IPS-15b (cell line): ENCODE results near the gene MYH7.

Experiments used
- H3K27me3 ChIP-seq: one replicate; pipeline ENCODE4 v1.6.1; 2013; ENCODE audit warnings: low read length; ENCODE audit not compliant: control insufficient read depth, insufficient read depth
- H3K36me3 ChIP-seq: one replicate; pipeline ENCODE4 v1.6.1; 2013; ENCODE audit warnings: low read length; ENCODE audit not compliant: control insufficient read depth, insufficient read depth
- H3K4me1 ChIP-seq: one replicate; pipeline ENCODE4 v1.6.1; 2013; ENCODE audit warnings: mild to moderate bottlenecking, low read length; ENCODE audit not compliant: control insufficient read depth, insufficient read depth
- H3K4me3 ChIP-seq: one replicate; pipeline ENCODE4 v1.5.1; 2013; ENCODE audit warnings: low read depth, low read length
- H3K9ac ChIP-seq: one replicate; pipeline ENCODE4 v1.6.1; 2013; ENCODE audit warnings: low read depth, mild to moderate bottlenecking, low read length
- H3K9me3 ChIP-seq: one replicate; pipeline ENCODE4 v1.6.1; 2013; ENCODE audit warnings: mild to moderate bottlenecking, low read length; ENCODE audit not compliant: control insufficient read depth, insufficient read depth

MYH7 gene

GRCh38 chr14:23445773-23446172, 10.3 kb upstream of the MYH7 start:
- no peaks in the 10 kb centered on the region for H3K9me3 ChIP-seq
- no peak overlapping the region for H3K9ac ChIP-seq
- no peaks in the 10 kb centered on the region for H3K36me3 ChIP-seq
- H3K27me3 ChIP-seq: peaks cover 12% of the 10 kb centered on the region
- no peak overlapping the region for H3K4me3 ChIP-seq
- H3K4me1 ChIP-seq: no peaks in the 10 kb centered on the region

GRCh38 chr14:23444314-23444713, 8.9 kb upstream of the MYH7 start:
- Histone ChIP-seq H3K27me3 (peaks cover 14% of the 10 kb centered on the region), H3K4me1 (no peaks in the 10 kb centered on the region), H3K4me3 (no peak overlapping the region), H3K9me3 (no peaks in the 10 kb centered on the region), H3K9ac (no peak overlapping the region), H3K36me3 (no peaks in the 10 kb centered on the region)

GRCh38 chr14:23443881-23444280, 8.4 kb upstream of the MYH7 start:
- Histone ChIP-seq H3K4me1 (no peaks in the 10 kb centered on the region), H3K9ac (no peak overlapping the region), H3K27me3 (peaks cover 14% of the 10 kb centered on the region), H3K36me3 (no peaks in the 10 kb centered on the region), H3K9me3 (no peaks in the 10 kb centered on the region), H3K4me3 (no peak overlapping the region)

- Histone ChIP-seq H3K36me3 (no peaks in the 10 kb centered on the region), H3K9ac (no peak overlapping the region), H3K4me1 (no peaks in the 10 kb centered on the region), H3K9me3 (no peaks in the 10 kb centered on the region), H3K27me3 (peaks cover 14% of the 10 kb centered on the region), H3K4me3 (no peak overlapping the region)
Observed at GRCh38 chr14:23443411-23443812, 8.0 kb upstream of the MYH7 start.

GRCh38 chr14:23442721-23443356, 7.4 kb upstream of the MYH7 start:
- Histone ChIP-seq H3K9me3 (no peaks in the 10 kb centered on the region), H3K36me3 (no peaks in the 10 kb centered on the region), H3K9ac (no peak overlapping the region), H3K4me3 (no peak overlapping the region), H3K4me1 (no peaks in the 10 kb centered on the region), H3K27me3 (peaks cover 14% of the 10 kb centered on the region)

GRCh38 chr14:23441076-23441475, 5.6 kb upstream of the MYH7 start:
- Histone ChIP-seq H3K9ac (no peak overlapping the region), H3K4me3 (no peak overlapping the region), H3K9me3 (no peaks in the 10 kb centered on the region), H3K4me1 (no peaks in the 10 kb centered on the region), H3K36me3 (no peaks in the 10 kb centered on the region), H3K27me3 (peaks cover 14% of the 10 kb centered on the region)

- H3K9ac ChIP-seq: no peak overlapping the region
- no peaks in the 10 kb centered on the region for H3K36me3 ChIP-seq
- H3K4me1 ChIP-seq: no peaks in the 10 kb centered on the region
- H3K9me3 ChIP-seq: no peaks in the 10 kb centered on the region
- H3K4me3 ChIP-seq: no peak overlapping the region
- H3K27me3 ChIP-seq: peaks cover 18% of the 10 kb centered on the region
Observed at GRCh38 chr14:23439107-23439835, 3.8 kb upstream of the MYH7 start.

GRCh38 chr14:23438101-23438971, 2.9 kb upstream of the MYH7 start:
- no peaks in the 10 kb centered on the region for H3K4me1 ChIP-seq
- H3K9ac ChIP-seq: no peak overlapping the region

GRCh38 chr14:23437133-23438100, 2.0 kb upstream of the MYH7 start:
- no peaks in the 10 kb centered on the region for H3K9me3 ChIP-seq
- H3K9ac ChIP-seq: no peak overlapping the region
- no peaks in the 10 kb centered on the region for H3K4me1 ChIP-seq
- no peaks in the 10 kb centered on the region for H3K36me3 ChIP-seq
- H3K27me3 ChIP-seq: peaks cover 13% of the 10 kb centered on the region
- no peak overlapping the region for H3K4me3 ChIP-seq

More at GRCh38 chr14:23438101-23438971, 2.9 kb upstream of the MYH7 start:
- H3K27me3 ChIP-seq: peaks cover 15% of the 10 kb centered on the region
- no peak overlapping the region for H3K4me3 ChIP-seq
- no peaks in the 10 kb centered on the region for H3K36me3 ChIP-seq
- H3K9me3 ChIP-seq: no peaks in the 10 kb centered on the region

- Histone ChIP-seq H3K27me3 (peaks cover 7% of the 10 kb centered on the region), H3K9ac (no peak overlapping the region), H3K4me3 (no peak overlapping the region), H3K36me3 (no peaks in the 10 kb centered on the region), H3K4me1 (no peaks in the 10 kb centered on the region), H3K9me3 (no peaks in the 10 kb centered on the region)
Observed at GRCh38 chr14:23436327-23437132, 1.1 kb upstream of the MYH7 start.
